SH-SY5Y (cell line): Measurements from ENCODE around the gene CCSER1.

Experiments
- GATA2 ChIP-seq: IDR thresholded peaks from 2 replicates; pipeline ENCODE4 v1.6.1; 2011; ENCODE audit warnings: mild to moderate bottlenecking, low read depth, low read length
- GATA3 ChIP-seq: IDR thresholded peaks from 2 replicates; pipeline ENCODE4 v1.6.1; 2011; ENCODE audit warnings: low read depth, mild to moderate bottlenecking, low read length, moderate library complexity

GRCh38 chr4:91611782-91612181 lies 1484.6 kb downstream of the CCSER1 start:
- TF ChIP-seq GATA2 (no peak), GATA3 (no peak)
